NT2/D1 (cell line): ENCODE data around the gene TRAPPC6A.

Experiments
- SUZ12 ChIP-seq: IDR thresholded peaks from 2 replicates; pipeline ENCODE4 v1.6.1; 2011; ENCODE audit not compliant: insufficient read length, insufficient read depth; ENCODE audit errors: extremely low read depth
- YY1 ChIP-seq: IDR thresholded peaks from 2 replicates; pipeline ENCODE4 v1.6.1; 2011; ENCODE audit not compliant: insufficient read length, insufficient read depth
- ZNF274 ChIP-seq: IDR thresholded peaks from 2 replicates; pipeline ENCODE4 v1.6.1; 2011; ENCODE audit warnings: mild to moderate bottlenecking, low read depth, low read length

- TF ChIP-seq YY1 (no peak), ZNF274 (no peak), SUZ12 (no peak)
Observed at GRCh38 chr19:45159210-45159970, 18.6 kb downstream of the TRAPPC6A start.
